DND-41 (cell line): Measurements from ENCODE around the gene GLTPD2.

Experiments
- EZH2 ChIP-seq: IDR thresholded peaks from 3 replicates; pipeline ENCODE4 v1.6.1; 2012; ENCODE audit warnings: borderline replicate concordance, low read depth, mild to moderate bottlenecking, moderate library complexity, low read length, inconsistent platforms; ENCODE audit not compliant: severe bottlenecking
- TF ChIP-seq, protein P1 (sequence below): IDR thresholded peaks from 2 replicates; pipeline ENCODE4 v1.5.1; 2012; ENCODE audit warnings: borderline replicate concordance, low read length, moderate library complexity, mild to moderate bottlenecking; ENCODE audit not compliant: poor library complexity, severe bottlenecking; ENCODE audit errors: extremely low read depth

DNA sequence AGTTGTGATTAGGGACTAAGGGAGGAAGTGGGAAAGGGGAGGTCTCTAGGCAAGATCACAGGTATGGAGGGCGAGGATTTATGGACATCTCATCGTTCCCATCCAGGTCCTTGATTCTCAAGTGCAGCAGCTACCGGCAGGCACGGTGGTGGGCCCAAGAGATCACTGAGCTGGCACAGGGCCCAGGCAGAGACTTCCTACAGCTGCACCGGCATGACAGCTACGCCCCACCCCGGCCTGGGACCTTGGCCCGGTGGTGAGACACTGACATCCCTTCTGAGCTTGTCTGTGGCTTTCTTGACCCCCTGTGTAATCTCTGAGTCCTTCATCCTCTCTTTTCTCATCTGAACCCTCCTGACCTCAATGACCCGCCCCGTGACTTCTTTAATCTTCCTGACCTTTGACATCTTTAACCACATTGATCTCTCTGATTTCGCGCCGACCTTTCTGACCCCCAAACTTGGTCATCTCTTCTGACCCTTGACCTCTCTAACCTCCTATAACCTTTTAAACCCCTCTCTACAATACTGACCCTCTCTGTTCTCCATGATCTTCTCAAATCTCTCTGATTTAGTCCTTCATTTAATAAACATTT lies 22.0 kb downstream of the GLTPD2 start:
- TF ChIP-seq, protein P1, sequence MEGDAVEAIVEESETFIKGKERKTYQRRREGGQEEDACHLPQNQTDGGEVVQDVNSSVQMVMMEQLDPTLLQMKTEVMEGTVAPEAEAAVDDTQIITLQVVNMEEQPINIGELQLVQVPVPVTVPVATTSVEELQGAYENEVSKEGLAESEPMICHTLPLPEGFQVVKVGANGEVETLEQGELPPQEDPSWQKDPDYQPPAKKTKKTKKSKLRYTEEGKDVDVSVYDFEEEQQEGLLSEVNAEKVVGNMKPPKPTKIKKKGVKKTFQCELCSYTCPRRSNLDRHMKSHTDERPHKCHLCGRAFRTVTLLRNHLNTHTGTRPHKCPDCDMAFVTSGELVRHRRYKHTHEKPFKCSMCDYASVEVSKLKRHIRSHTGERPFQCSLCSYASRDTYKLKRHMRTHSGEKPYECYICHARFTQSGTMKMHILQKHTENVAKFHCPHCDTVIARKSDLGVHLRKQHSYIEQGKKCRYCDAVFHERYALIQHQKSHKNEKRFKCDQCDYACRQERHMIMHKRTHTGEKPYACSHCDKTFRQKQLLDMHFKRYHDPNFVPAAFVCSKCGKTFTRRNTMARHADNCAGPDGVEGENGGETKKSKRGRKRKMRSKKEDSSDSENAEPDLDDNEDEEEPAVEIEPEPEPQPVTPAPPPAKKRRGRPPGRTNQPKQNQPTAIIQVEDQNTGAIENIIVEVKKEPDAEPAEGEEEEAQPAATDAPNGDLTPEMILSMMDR, result no peak
- no peak for TF ChIP-seq EZH2
